ENCODE results near the gene NUCB2.

- TF ChIP-seq, protein P1, sequence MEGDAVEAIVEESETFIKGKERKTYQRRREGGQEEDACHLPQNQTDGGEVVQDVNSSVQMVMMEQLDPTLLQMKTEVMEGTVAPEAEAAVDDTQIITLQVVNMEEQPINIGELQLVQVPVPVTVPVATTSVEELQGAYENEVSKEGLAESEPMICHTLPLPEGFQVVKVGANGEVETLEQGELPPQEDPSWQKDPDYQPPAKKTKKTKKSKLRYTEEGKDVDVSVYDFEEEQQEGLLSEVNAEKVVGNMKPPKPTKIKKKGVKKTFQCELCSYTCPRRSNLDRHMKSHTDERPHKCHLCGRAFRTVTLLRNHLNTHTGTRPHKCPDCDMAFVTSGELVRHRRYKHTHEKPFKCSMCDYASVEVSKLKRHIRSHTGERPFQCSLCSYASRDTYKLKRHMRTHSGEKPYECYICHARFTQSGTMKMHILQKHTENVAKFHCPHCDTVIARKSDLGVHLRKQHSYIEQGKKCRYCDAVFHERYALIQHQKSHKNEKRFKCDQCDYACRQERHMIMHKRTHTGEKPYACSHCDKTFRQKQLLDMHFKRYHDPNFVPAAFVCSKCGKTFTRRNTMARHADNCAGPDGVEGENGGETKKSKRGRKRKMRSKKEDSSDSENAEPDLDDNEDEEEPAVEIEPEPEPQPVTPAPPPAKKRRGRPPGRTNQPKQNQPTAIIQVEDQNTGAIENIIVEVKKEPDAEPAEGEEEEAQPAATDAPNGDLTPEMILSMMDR (IDR thresholded peaks at IDR 0.05): no peak
- no peak for TF ChIP-seq ZFX (IDR thresholded peaks at IDR 0.05; ENCODE audit: borderline replicate concordance)
Measured at GRCh38 chr11:17313349-17314231, 37.1 kb downstream of the NUCB2 start.
